ENCODE measurements around the gene TNFRSF18.
"Not testable (repeated sequence)": the region's sequence is repeated elsewhere in the genome, so short reads cannot be mapped to it uniquely, and the experiment has no call there.

Gene TNFRSF18

GRCh38 chr1:1206376-1206965, at the start of gene TNFRSF18:
Gene TNFRSF18, minus strand, starts transcription at chr1:1206592. Its CDS starts 21 bp downstream, at chr1:1206571.
- no peaks in the 10 kb centered on the region for H3K36me3 ChIP-seq (ENCODE audit: insufficient read depth, low read length)
- H3K9ac ChIP-seq (ENCODE audit: low read depth, low read length), result peak within 1 kb of the TSS; percentile 32
- H3K4me1 ChIP-seq (ENCODE audit: insufficient read depth, low read length), result peaks cover 7% of the 10 kb centered on the region; the same call in 1 of the 2 replicates
- no peaks in the 10 kb centered on the region for H3K9me3 ChIP-seq (ENCODE audit: control insufficient read depth, insufficient read depth, low read length)

DNA sequence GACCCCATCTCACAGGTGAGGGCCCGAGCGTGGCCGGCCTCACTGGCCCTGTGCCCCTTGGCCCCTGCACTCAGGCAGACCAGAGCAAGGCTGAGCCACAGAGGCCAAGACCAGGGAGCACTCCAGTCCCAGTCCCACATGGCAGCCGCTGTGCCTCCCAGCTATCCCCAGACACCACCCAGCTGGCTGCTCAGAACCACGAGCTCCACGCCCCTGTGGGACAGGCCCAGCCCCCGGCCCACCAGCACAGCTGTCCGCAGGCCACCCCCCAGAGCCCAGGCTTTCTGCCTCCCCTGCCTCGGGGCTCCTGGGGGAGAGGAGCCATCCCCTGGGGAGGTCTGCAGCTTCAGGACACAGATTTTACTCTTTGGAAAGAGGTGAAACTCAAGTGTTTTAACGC, 49.2 kb upstream of the TNFRSF18 start:
- peaks cover 10% of the 10 kb centered on the region; the same call in 1 of the 2 replicates for H3K4me1 ChIP-seq (ENCODE audit: insufficient read depth, low read length)
- H3K36me3 ChIP-seq (ENCODE audit: insufficient read depth, low read length), result peaks cover 14% of the 10 kb centered on the region
- no peaks in the 10 kb centered on the region for H3K9me3 ChIP-seq (ENCODE audit: control insufficient read depth, insufficient read depth, low read length)
- no peak overlapping the region for H3K9ac ChIP-seq (ENCODE audit: low read depth, low read length)

- Histone ChIP-seq H3K36me3 (ENCODE audit: insufficient read depth, low read length) (peaks cover 14% of the 10 kb centered on the region), H3K4me1 (ENCODE audit: insufficient read depth, low read length) (peaks cover 10% of the 10 kb centered on the region; the same call in 1 of the 2 replicates), H3K9ac (ENCODE audit: low read depth, low read length) (no peak overlapping the region), H3K9me3 (ENCODE audit: control insufficient read depth, insufficient read depth, low read length) (no peaks in the 10 kb centered on the region)
Observed at GRCh38 chr1:1255078-1255477, 48.7 kb upstream of the TNFRSF18 start.

DNA sequence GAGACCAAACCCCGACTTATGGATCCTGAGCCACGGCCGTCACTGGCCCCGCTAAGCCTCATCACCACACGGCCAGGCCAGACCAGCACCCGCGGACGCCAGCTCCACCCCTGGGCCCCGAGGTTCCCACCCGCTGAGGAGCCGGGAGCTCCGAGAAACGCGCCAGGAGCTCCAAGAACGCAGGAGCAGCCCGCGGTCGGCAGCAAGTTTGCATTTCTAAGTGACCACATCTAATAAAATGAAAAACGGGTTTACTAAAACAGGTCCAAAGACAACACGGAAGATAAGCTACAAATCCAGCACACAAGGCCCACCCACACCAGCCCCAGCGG, 48.2 kb upstream of the TNFRSF18 start:
- peaks cover 14% of the 10 kb centered on the region for H3K36me3 ChIP-seq (ENCODE audit: insufficient read depth, low read length)
- H3K9ac ChIP-seq (ENCODE audit: low read depth, low read length), result no peak overlapping the region
- peaks cover 10% of the 10 kb centered on the region; the same call in 1 of the 2 replicates for H3K4me1 ChIP-seq (ENCODE audit: insufficient read depth, low read length)

GRCh38 chr1:1253972-1254666, 47.7 kb upstream of the TNFRSF18 start:
- Histone ChIP-seq H3K9ac (ENCODE audit: low read depth, low read length) (no peak overlapping the region), H3K4me1 (ENCODE audit: insufficient read depth, low read length) (peaks cover 10% of the 10 kb centered on the region; the same call in 1 of the 2 replicates), H3K9me3 (ENCODE audit: control insufficient read depth, insufficient read depth, low read length) (no peaks in the 10 kb centered on the region), H3K36me3 (ENCODE audit: insufficient read depth, low read length) (peaks cover 12% of the 10 kb centered on the region)

More for the DNA sequence above, 48.2 kb upstream of the TNFRSF18 start:
- no peaks in the 10 kb centered on the region for H3K9me3 ChIP-seq (ENCODE audit: control insufficient read depth, insufficient read depth, low read length)

DNA sequence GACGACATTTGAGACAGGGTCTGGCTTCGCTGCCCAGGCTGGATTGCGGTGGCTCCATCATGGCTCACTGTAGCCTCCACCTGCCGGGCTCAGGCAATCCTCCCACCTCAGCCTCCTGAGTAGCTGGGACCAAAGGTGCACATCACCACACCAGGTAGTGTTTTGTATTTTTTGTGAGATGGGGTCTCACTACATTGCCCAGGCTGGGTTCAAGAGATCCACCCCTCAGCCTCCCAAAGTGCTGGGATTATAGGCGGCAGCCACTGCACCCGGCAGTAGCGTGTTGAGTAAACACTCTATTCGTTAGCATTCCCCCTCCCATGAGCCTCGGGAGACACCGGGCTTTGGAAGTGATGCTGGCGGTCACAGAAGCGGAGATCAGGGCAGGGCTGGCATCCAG, 46.9 kb upstream of the TNFRSF18 start:
- H3K36me3 ChIP-seq (ENCODE audit: insufficient read depth, low read length), result peaks cover 11% of the 10 kb centered on the region
- peaks cover 7% of the 10 kb centered on the region; the same call in 1 of the 2 replicates for H3K4me1 ChIP-seq (ENCODE audit: insufficient read depth, low read length)
- no peak overlapping the region for H3K9ac ChIP-seq (ENCODE audit: low read depth, low read length)
- no peaks in the 10 kb centered on the region for H3K9me3 ChIP-seq (ENCODE audit: control insufficient read depth, insufficient read depth, low read length)

- Histone ChIP-seq H3K36me3 (ENCODE audit: insufficient read depth, low read length) (peaks cover 9% of the 10 kb centered on the region), H3K9me3 (ENCODE audit: control insufficient read depth, insufficient read depth, low read length) (no peaks in the 10 kb centered on the region), H3K9ac (ENCODE audit: low read depth, low read length) (no peak overlapping the region), H3K4me1 (ENCODE audit: insufficient read depth, low read length) (no peaks in the 10 kb centered on the region)
Observed at GRCh38 chr1:1250786-1251284, 44.4 kb upstream of the TNFRSF18 start.

DNA sequence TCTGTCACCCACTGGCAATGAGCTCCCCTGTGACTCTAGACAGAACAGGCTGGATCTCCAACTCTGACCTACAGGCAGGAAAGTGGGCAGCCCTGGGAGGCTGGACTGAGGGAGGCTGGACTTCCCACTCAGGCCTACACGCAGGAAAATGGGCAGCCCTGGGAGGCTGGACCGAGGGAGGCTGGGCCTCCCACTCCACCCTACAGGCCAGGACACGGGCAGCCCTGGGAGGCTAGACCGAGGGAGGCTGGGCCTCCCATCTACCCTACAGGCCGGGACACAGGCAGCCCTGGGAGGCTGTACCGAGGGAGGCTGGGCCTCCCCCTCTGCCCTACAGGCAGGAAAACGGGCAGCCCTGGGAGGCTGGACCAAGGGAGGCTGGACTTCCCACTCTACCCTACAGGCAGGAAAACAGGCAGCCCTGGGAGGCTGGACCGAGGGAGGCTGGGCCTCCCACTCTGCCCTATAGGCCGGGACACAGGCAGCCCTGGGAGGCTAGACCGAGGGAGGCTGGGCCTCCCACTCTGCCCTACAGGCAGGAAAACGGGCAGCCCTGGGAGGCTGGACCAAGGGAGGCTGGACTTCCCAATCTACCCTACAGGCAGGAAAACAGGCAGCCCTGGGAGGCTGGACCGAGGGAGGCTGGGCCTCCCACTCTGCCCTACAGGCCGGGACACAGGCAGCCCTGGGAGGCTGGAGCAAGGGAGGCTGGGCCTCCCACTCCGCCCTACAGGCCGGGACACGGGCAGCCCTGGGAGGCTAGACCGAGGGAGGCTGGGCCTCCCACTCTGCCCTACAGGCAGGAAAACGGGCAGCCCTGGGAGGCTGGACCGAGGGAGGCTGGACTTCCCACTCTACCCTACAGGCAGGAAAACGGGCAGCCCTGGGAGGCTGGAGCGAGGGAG, 41.9 kb upstream of the TNFRSF18 start:
- not testable (repeated sequence) for H3K9me3 ChIP-seq (ENCODE audit: control insufficient read depth, insufficient read depth, low read length); H3K36me3 ChIP-seq (ENCODE audit: insufficient read depth, low read length); H3K9ac ChIP-seq (ENCODE audit: low read depth, low read length); H3K4me1 ChIP-seq (ENCODE audit: insufficient read depth, low read length)

- Histone ChIP-seq H3K4me1 (ENCODE audit: insufficient read depth, low read length) (no peaks in the 10 kb centered on the region), H3K36me3 (ENCODE audit: insufficient read depth, low read length) (no peaks in the 10 kb centered on the region), H3K9me3 (ENCODE audit: control insufficient read depth, insufficient read depth, low read length) (no peaks in the 10 kb centered on the region), H3K9ac (ENCODE audit: low read depth, low read length) (no peak overlapping the region)
Observed at GRCh38 chr1:1247341-1247913, 41.0 kb upstream of the TNFRSF18 start.

GRCh38 chr1:1246577-1247340, 40.4 kb upstream of the TNFRSF18 start, which contains the start of gene C1QTNF12:
Gene C1QTNF12, minus strand, starts transcription at chr1:1246722. Its CDS starts 32 bp downstream, at chr1:1246690.
- Histone ChIP-seq H3K4me1 (ENCODE audit: insufficient read depth, low read length) (no peaks in the 10 kb centered on the region), H3K36me3 (ENCODE audit: insufficient read depth, low read length) (no peaks in the 10 kb centered on the region), H3K9ac (ENCODE audit: low read depth, low read length) (peak within 1 kb of the TSS; percentile 11; the same call in 1 of the 2 replicates), H3K9me3 (ENCODE audit: control insufficient read depth, insufficient read depth, low read length) (no peaks in the 10 kb centered on the region)

DNA sequence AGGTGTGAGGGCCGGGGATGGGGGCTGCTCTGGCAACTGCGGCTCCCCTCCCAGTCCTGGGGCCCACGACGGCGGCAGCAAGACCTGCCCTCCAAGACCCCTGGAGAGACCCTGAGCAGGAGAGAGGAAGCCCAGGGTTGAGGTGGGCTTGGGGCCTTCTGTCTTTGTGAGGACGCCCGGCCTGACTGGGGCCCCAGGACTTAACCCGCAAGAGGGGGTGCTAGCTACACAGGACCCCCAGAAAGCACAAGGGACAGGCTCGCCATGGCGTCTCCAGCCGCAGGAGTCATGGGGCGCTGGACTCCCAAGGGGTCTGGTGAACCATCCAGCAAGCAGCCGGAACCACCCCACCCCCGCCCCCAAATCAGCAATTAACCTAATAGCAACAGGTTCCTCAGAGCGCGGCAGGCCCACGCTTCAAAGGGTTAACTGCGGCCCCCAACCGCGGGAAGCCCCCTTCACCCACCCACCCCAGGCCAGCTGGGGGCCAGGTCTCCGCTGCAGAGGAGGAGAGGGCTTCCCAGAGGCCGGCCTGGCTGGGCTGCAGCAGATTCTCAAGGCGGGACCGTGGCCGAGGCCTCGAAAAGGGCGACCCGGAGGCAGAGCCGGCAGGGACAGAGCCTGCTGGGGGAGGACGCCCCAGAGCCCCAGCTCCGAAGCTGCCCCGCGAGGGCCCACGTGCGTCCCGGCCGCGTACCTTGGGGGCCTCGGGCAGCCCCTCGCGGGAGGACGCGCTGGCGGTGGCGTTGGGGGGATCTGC, 39.6 kb upstream of the TNFRSF18 start:
- H3K9ac ChIP-seq (ENCODE audit: low read depth, low read length), result peak overlapping the region; percentile 11; the same call in 1 of the 2 replicates
- no peaks in the 10 kb centered on the region for H3K4me1 ChIP-seq (ENCODE audit: insufficient read depth, low read length)
- H3K36me3 ChIP-seq (ENCODE audit: insufficient read depth, low read length), result no peaks in the 10 kb centered on the region
- no peaks in the 10 kb centered on the region for H3K9me3 ChIP-seq (ENCODE audit: control insufficient read depth, insufficient read depth, low read length)

GRCh38 chr1:1245178-1245816, 38.9 kb upstream of the TNFRSF18 start:
- Histone ChIP-seq H3K36me3 (ENCODE audit: insufficient read depth, low read length) (no peaks in the 10 kb centered on the region), H3K9me3 (ENCODE audit: control insufficient read depth, insufficient read depth, low read length) (no peaks in the 10 kb centered on the region), H3K9ac (ENCODE audit: low read depth, low read length) (no peak overlapping the region), H3K4me1 (ENCODE audit: insufficient read depth, low read length) (no peaks in the 10 kb centered on the region)
